ENCODE measurements around the gene GRIN2A.

GRIN2A gene

DNA sequence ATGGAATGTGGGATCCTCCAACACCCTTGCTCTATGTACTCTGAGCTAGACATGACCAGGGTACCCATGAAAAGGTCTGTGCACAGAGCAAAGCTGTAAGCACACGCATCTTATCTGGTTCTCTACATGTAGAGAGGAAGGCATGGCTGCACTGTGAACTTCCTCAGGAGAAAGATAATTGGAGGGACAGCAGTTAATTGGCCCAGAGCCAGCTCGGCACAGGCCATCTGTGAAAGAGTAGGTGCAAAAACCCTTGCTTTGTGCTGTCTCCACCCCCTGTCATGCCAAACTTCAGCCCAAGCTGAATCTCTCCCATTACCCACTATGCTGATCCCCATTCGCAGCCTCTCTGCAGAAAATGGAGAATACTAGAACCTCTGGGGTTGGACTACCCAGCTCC, 241.0 kb downstream of the GRIN2A start:
- TF ChIP-seq, protein P1, sequence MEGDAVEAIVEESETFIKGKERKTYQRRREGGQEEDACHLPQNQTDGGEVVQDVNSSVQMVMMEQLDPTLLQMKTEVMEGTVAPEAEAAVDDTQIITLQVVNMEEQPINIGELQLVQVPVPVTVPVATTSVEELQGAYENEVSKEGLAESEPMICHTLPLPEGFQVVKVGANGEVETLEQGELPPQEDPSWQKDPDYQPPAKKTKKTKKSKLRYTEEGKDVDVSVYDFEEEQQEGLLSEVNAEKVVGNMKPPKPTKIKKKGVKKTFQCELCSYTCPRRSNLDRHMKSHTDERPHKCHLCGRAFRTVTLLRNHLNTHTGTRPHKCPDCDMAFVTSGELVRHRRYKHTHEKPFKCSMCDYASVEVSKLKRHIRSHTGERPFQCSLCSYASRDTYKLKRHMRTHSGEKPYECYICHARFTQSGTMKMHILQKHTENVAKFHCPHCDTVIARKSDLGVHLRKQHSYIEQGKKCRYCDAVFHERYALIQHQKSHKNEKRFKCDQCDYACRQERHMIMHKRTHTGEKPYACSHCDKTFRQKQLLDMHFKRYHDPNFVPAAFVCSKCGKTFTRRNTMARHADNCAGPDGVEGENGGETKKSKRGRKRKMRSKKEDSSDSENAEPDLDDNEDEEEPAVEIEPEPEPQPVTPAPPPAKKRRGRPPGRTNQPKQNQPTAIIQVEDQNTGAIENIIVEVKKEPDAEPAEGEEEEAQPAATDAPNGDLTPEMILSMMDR (IDR thresholded peaks at IDR 0.05; ENCODE audit: poor library complexity, severe bottlenecking) = no peak
- H3K4me3 ChIP-seq (ENCODE audit: severe bottlenecking) = no peak overlapping the region
- H3K27me3 ChIP-seq (ENCODE audit: insufficient read depth, poor library complexity, severe bottlenecking) = no peaks in the 10 kb centered on the region
- DNase-seq (ENCODE audit: low spot score) (no peak), ATAC-seq (ENCODE audit: low read depth) (no peak)
- H3K27ac ChIP-seq (ENCODE audit: poor library complexity, severe bottlenecking) = no peak overlapping the region
- no peaks in the 10 kb centered on the region for H3K36me3 ChIP-seq (ENCODE audit: low read depth)
- no peaks in the 10 kb centered on the region for H3K9me3 ChIP-seq (ENCODE audit: severe bottlenecking)
- H3K4me1 ChIP-seq (ENCODE audit: insufficient read depth, poor library complexity, severe bottlenecking) = no peaks in the 10 kb centered on the region

GRCh38 chr16:9934723-9935508, 247.3 kb downstream of the GRIN2A start:
- DNase-seq (ENCODE audit: low spot score) = no peak
- Histone ChIP-seq H3K4me1 (ENCODE audit: insufficient read depth, poor library complexity, severe bottlenecking) (no peaks in the 10 kb centered on the region), H3K4me3 (ENCODE audit: severe bottlenecking) (no peak overlapping the region), H3K27ac (ENCODE audit: poor library complexity, severe bottlenecking) (no peak overlapping the region), H3K27me3 (ENCODE audit: insufficient read depth, poor library complexity, severe bottlenecking) (no peaks in the 10 kb centered on the region), H3K9me3 (ENCODE audit: severe bottlenecking) (no peaks in the 10 kb centered on the region), H3K36me3 (ENCODE audit: low read depth) (no peaks in the 10 kb centered on the region)
- ATAC-seq (ENCODE audit: low read depth) = no peak
- TF ChIP-seq, protein P1 (IDR thresholded peaks at IDR 0.05; ENCODE audit: poor library complexity, severe bottlenecking) = no peak

GRCh38 chr16:9932919-9933653, 249.1 kb downstream of the GRIN2A start:
- no peaks in the 10 kb centered on the region for H3K36me3 ChIP-seq (ENCODE audit: low read depth)
- no peaks in the 10 kb centered on the region for H3K27me3 ChIP-seq (ENCODE audit: insufficient read depth, poor library complexity, severe bottlenecking)
- TF ChIP-seq, protein P1 (IDR thresholded peaks at IDR 0.05; ENCODE audit: poor library complexity, severe bottlenecking) = no peak
- no peak overlapping the region for H3K27ac ChIP-seq (ENCODE audit: poor library complexity, severe bottlenecking)
- DNase-seq (ENCODE audit: low spot score) = no peak
- no peaks in the 10 kb centered on the region for H3K4me1 ChIP-seq (ENCODE audit: insufficient read depth, poor library complexity, severe bottlenecking)
- no peaks in the 10 kb centered on the region for H3K9me3 ChIP-seq (ENCODE audit: severe bottlenecking)
- no peak overlapping the region for H3K4me3 ChIP-seq (ENCODE audit: severe bottlenecking)
- no peak for ATAC-seq (ENCODE audit: low read depth)

GRCh38 chr16:9932000-9932399, 250.2 kb downstream of the GRIN2A start:
- ATAC-seq (ENCODE audit: low read depth) (no peak), DNase-seq (ENCODE audit: low spot score) (no peak)
- H3K27ac ChIP-seq (ENCODE audit: poor library complexity, severe bottlenecking) = no peak overlapping the region
- no peaks in the 10 kb centered on the region for H3K9me3 ChIP-seq (ENCODE audit: severe bottlenecking)
- H3K4me3 ChIP-seq (ENCODE audit: severe bottlenecking) = no peak overlapping the region
- no peaks in the 10 kb centered on the region for H3K27me3 ChIP-seq (ENCODE audit: insufficient read depth, poor library complexity, severe bottlenecking)
- H3K36me3 ChIP-seq (ENCODE audit: low read depth) = no peaks in the 10 kb centered on the region
- no peaks in the 10 kb centered on the region for H3K4me1 ChIP-seq (ENCODE audit: insufficient read depth, poor library complexity, severe bottlenecking)
- TF ChIP-seq, protein P1 (IDR thresholded peaks at IDR 0.05; ENCODE audit: poor library complexity, severe bottlenecking) = no peak
